ENCODE results near the gene CHD9.

Gene CHD9

GRCh38 chr16:53081686-53082407, 27.1 kb downstream of the CHD9 start:
- Histone ChIP-seq H3K4me3 (ENCODE audit: low read length) (no peak overlapping the region), H3K9ac (ENCODE audit: low read length) (no peak overlapping the region), H3K27ac (ENCODE audit: low read depth, low read length) (no peak overlapping the region), H3K27me3 (ENCODE audit: control insufficient read depth, insufficient read depth, low read length) (no peaks in the 10 kb centered on the region), H3K36me3 (ENCODE audit: control insufficient read depth, insufficient read depth, low read length) (no peaks in the 10 kb centered on the region), H3K4me1 (ENCODE audit: control insufficient read depth, insufficient read depth, low read length) (peaks cover 19% of the 10 kb centered on the region)

GRCh38 chr16:53082509-53082908, 27.7 kb downstream of the CHD9 start:
- Histone ChIP-seq H3K4me1 (ENCODE audit: control insufficient read depth, insufficient read depth, low read length) (peaks cover 22% of the 10 kb centered on the region), H3K9ac (ENCODE audit: low read length) (no peak overlapping the region), H3K4me3 (ENCODE audit: low read length) (no peak overlapping the region), H3K27me3 (ENCODE audit: control insufficient read depth, insufficient read depth, low read length) (no peaks in the 10 kb centered on the region), H3K36me3 (ENCODE audit: control insufficient read depth, insufficient read depth, low read length) (no peaks in the 10 kb centered on the region), H3K27ac (ENCODE audit: low read depth, low read length) (no peak overlapping the region)

- peaks cover 22% of the 10 kb centered on the region for H3K4me1 ChIP-seq (ENCODE audit: control insufficient read depth, insufficient read depth, low read length)
- no peak overlapping the region for H3K27ac ChIP-seq (ENCODE audit: low read depth, low read length)
- H3K27me3 ChIP-seq (ENCODE audit: control insufficient read depth, insufficient read depth, low read length), result no peaks in the 10 kb centered on the region
- H3K9ac ChIP-seq (ENCODE audit: low read length), result no peak overlapping the region
- no peak overlapping the region for H3K4me3 ChIP-seq (ENCODE audit: low read length)
- no peaks in the 10 kb centered on the region for H3K36me3 ChIP-seq (ENCODE audit: control insufficient read depth, insufficient read depth, low read length)
Measured at GRCh38 chr16:53083119-53083518, 28.3 kb downstream of the CHD9 start.

- Histone ChIP-seq H3K27ac (ENCODE audit: low read depth, low read length) (no peak overlapping the region), H3K4me1 (ENCODE audit: control insufficient read depth, insufficient read depth, low read length) (peaks cover 22% of the 10 kb centered on the region), H3K4me3 (ENCODE audit: low read length) (no peak overlapping the region), H3K9ac (ENCODE audit: low read length) (no peak overlapping the region), H3K36me3 (ENCODE audit: control insufficient read depth, insufficient read depth, low read length) (no peaks in the 10 kb centered on the region), H3K27me3 (ENCODE audit: control insufficient read depth, insufficient read depth, low read length) (no peaks in the 10 kb centered on the region)
Measured at GRCh38 chr16:53084141-53084541, 29.4 kb downstream of the CHD9 start.

GRCh38 chr16:53084746-53085334, 30.0 kb downstream of the CHD9 start:
- H3K27ac ChIP-seq (ENCODE audit: low read depth, low read length), result peak overlapping the region; percentile 35
- no peaks in the 10 kb centered on the region for H3K27me3 ChIP-seq (ENCODE audit: control insufficient read depth, insufficient read depth, low read length)
- H3K4me1 ChIP-seq (ENCODE audit: control insufficient read depth, insufficient read depth, low read length), result peaks cover 26% of the 10 kb centered on the region
- H3K4me3 ChIP-seq (ENCODE audit: low read length), result no peak overlapping the region
- no peak overlapping the region for H3K9ac ChIP-seq (ENCODE audit: low read length)
- no peaks in the 10 kb centered on the region for H3K36me3 ChIP-seq (ENCODE audit: control insufficient read depth, insufficient read depth, low read length)

GRCh38 chr16:53085369-53085843, 30.6 kb downstream of the CHD9 start:
- Histone ChIP-seq H3K4me3 (ENCODE audit: low read length) (no peak overlapping the region), H3K4me1 (ENCODE audit: control insufficient read depth, insufficient read depth, low read length) (peaks cover 28% of the 10 kb centered on the region), H3K9ac (ENCODE audit: low read length) (no peak overlapping the region), H3K27ac (ENCODE audit: low read depth, low read length) (peak overlapping the region; percentile 35), H3K36me3 (ENCODE audit: control insufficient read depth, insufficient read depth, low read length) (no peaks in the 10 kb centered on the region), H3K27me3 (ENCODE audit: control insufficient read depth, insufficient read depth, low read length) (no peaks in the 10 kb centered on the region)

- Histone ChIP-seq H3K4me1 (ENCODE audit: control insufficient read depth, insufficient read depth, low read length) (peaks cover 26% of the 10 kb centered on the region), H3K4me3 (ENCODE audit: low read length) (no peak overlapping the region), H3K36me3 (ENCODE audit: control insufficient read depth, insufficient read depth, low read length) (no peaks in the 10 kb centered on the region), H3K27me3 (ENCODE audit: control insufficient read depth, insufficient read depth, low read length) (no peaks in the 10 kb centered on the region), H3K27ac (ENCODE audit: low read depth, low read length) (peak overlapping the region; percentile 35), H3K9ac (ENCODE audit: low read length) (no peak overlapping the region)
Measured at GRCh38 chr16:53085931-53086421, 31.2 kb downstream of the CHD9 start.

- Histone ChIP-seq H3K27me3 (ENCODE audit: control insufficient read depth, insufficient read depth, low read length) (no peaks in the 10 kb centered on the region), H3K4me3 (ENCODE audit: low read length) (no peak overlapping the region), H3K27ac (ENCODE audit: low read depth, low read length) (peak overlapping the region; percentile 51), H3K4me1 (ENCODE audit: control insufficient read depth, insufficient read depth, low read length) (peaks cover 31% of the 10 kb centered on the region), H3K36me3 (ENCODE audit: control insufficient read depth, insufficient read depth, low read length) (no peaks in the 10 kb centered on the region), H3K9ac (ENCODE audit: low read length) (no peak overlapping the region)
Measured at GRCh38 chr16:53087101-53087500, 32.3 kb downstream of the CHD9 start.

GRCh38 chr16:53089434-53090285, 34.9 kb downstream of the CHD9 start:
- no peak overlapping the region for H3K9ac ChIP-seq (ENCODE audit: low read length)
- no peaks in the 10 kb centered on the region for H3K27me3 ChIP-seq (ENCODE audit: control insufficient read depth, insufficient read depth, low read length)
- no peak overlapping the region for H3K4me3 ChIP-seq (ENCODE audit: low read length)
- peak overlapping the region; percentile 91 for H3K27ac ChIP-seq (ENCODE audit: low read depth, low read length)
- peaks cover 35% of the 10 kb centered on the region for H3K4me1 ChIP-seq (ENCODE audit: control insufficient read depth, insufficient read depth, low read length)
- H3K36me3 ChIP-seq (ENCODE audit: control insufficient read depth, insufficient read depth, low read length), result no peaks in the 10 kb centered on the region

- peaks cover 35% of the 10 kb centered on the region for H3K4me1 ChIP-seq (ENCODE audit: control insufficient read depth, insufficient read depth, low read length)
- H3K9ac ChIP-seq (ENCODE audit: low read length), result no peak overlapping the region
- peak overlapping the region; percentile 3 for H3K4me3 ChIP-seq (ENCODE audit: low read length)
Measured at GRCh38 chr16:53090286-53090590, 35.4 kb downstream of the CHD9 start.

GRCh38 chr16:53090591-53091411, 36.0 kb downstream of the CHD9 start:
- Histone ChIP-seq H3K4me3 (ENCODE audit: low read length) (peak overlapping the region; percentile 3), H3K27ac (ENCODE audit: low read depth, low read length) (peak overlapping the region; percentile 91), H3K27me3 (ENCODE audit: control insufficient read depth, insufficient read depth, low read length) (no peaks in the 10 kb centered on the region), H3K4me1 (ENCODE audit: control insufficient read depth, insufficient read depth, low read length) (peaks cover 33% of the 10 kb centered on the region), H3K36me3 (ENCODE audit: control insufficient read depth, insufficient read depth, low read length) (no peaks in the 10 kb centered on the region), H3K9ac (ENCODE audit: low read length) (no peak overlapping the region)

More at GRCh38 chr16:53090286-53090590, 35.4 kb downstream of the CHD9 start:
- Histone ChIP-seq H3K27ac (ENCODE audit: low read depth, low read length) (peak overlapping the region; percentile 91), H3K27me3 (ENCODE audit: control insufficient read depth, insufficient read depth, low read length) (no peaks in the 10 kb centered on the region), H3K36me3 (ENCODE audit: control insufficient read depth, insufficient read depth, low read length) (no peaks in the 10 kb centered on the region)

Measured in rectal smooth muscle tissue (tissue), 1 donor.